Body of pancreas (tissue), 4 donors: ENCODE data around the gene CABYR.

Source experiments
- POLR2A ChIP-seq, 3 donors: fragments of 450-650 bp; IDR thresholded peaks; one replicate each; pipeline ENCODE4 v1.6.1; 2016; ENCODE audit warnings: antibody characterized with exemption in 3 of 3, mild to moderate bottlenecking in 2 of 3
- TF ChIP-seq, protein P1 (sequence below), 7 experiments: fragments of 450-650 bp in 4 of 7; fragments of 200-600 bp in 3 of 7; sonication (generic) in 3 of 7; IDR thresholded peaks; one replicate each; pipeline ENCODE4 v1.5.1; 2016 to 2019; ENCODE audit warnings: antibody characterized with exemption in 7 of 7

DNA sequence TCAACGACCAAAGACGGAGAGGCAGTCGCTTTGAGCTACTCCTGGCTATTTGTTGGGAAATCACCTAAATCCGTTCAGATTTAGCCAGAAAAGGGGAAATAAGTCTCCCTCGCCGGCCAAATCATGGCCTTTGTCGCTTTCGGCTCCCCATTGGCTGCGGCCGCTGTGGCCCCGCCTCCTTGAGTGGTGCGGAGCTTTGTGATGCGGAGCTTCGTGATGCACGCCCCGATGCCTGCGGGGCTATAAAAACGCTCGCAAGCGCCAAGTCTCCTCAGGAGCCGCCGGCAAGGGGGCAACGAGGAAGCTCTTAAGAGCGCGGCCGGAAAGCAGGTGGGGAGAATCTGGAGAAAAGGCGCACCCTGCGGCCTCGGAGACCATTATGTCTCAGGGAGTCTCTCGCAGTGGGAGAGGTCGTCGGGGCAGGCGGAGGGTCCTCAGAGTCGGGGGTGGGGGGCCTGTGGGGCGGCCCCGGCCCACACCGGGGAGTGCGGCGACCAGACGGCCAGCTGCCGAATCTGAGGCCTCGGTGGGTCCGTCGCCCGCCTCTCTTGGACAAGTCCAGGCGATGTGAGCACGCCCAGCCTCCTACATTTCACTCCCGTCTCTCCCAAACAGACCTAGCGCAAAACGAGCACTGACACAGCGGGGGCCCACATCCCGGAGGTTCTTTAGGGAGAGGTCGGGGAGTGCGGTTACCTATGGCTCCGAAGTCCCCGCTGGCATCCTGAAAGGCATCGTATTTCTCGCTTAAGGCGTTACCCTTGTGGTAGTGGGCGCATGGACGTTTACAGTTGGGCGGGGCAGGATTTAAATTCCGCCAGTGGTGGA, at the start of gene CABYR:
- TF ChIP-seq, protein P1, sequence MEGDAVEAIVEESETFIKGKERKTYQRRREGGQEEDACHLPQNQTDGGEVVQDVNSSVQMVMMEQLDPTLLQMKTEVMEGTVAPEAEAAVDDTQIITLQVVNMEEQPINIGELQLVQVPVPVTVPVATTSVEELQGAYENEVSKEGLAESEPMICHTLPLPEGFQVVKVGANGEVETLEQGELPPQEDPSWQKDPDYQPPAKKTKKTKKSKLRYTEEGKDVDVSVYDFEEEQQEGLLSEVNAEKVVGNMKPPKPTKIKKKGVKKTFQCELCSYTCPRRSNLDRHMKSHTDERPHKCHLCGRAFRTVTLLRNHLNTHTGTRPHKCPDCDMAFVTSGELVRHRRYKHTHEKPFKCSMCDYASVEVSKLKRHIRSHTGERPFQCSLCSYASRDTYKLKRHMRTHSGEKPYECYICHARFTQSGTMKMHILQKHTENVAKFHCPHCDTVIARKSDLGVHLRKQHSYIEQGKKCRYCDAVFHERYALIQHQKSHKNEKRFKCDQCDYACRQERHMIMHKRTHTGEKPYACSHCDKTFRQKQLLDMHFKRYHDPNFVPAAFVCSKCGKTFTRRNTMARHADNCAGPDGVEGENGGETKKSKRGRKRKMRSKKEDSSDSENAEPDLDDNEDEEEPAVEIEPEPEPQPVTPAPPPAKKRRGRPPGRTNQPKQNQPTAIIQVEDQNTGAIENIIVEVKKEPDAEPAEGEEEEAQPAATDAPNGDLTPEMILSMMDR (IDR thresholded peaks at IDR 0.05): no peak
- peak in 2 of 3 donors; percentile 53 to 61 for TF ChIP-seq POLR2A (IDR thresholded peaks at IDR 0.05)
